Motor neuron (in vitro differentiated cells): Measurements from ENCODE around the gene CELSR3. TPM values are rescaled to one million over a fixed set of nuclear protein-coding genes. Genes with fewer than 3 reads are reported as not detected.

Experiments
- ATAC-seq, 8 experiments: fragments of 200-7000 bp; cut with Tn5 transposase; replicated peaks in 6 of 8; 2 replicates each; pipeline ENCODE4 v1.8.0; 2021; ENCODE audit warnings: mild to moderate bottlenecking in 8 of 8, moderate library complexity in 8 of 8
- H3K27ac ChIP-seq, 2 donors: fragments of 250-450 bp; sonication (Bioruptor Pico); 2 replicates each; pipeline ENCODE4 v1.9.0; 2021; ENCODE audit warnings: antibody characterized with exemption in 2 of 2, mild to moderate bottlenecking in 2 of 2, moderate library complexity in 1 of 2
- H3K4me1 ChIP-seq, 2 donors: fragments of 250-450 bp; sonication (Bioruptor Pico); replicated peaks in 1 of 2; 2 replicates each; pipeline ENCODE4 v1.6.1; 2021; ENCODE audit warnings: antibody characterized with exemption in 2 of 2, mild to moderate bottlenecking in 2 of 2, moderate library complexity in 1 of 2
- H3K4me3 ChIP-seq, 5 donors: fragments of 250-450 bp; sonication (Bioruptor Pico); 2 replicates each; pipeline ENCODE4 v1.9.0; 2021; ENCODE audit warnings: antibody characterized with exemption in 5 of 5, mild to moderate bottlenecking in 5 of 5, moderate library complexity in 4 of 5
- WGBS, 10 experiments: fragments of 450-650 bp; shearing (Covaris generic); methylation state at CpG; one replicate each; pipeline ENCODE4 v1.0.0; 2022; 5-methylcytosine and 5-hydroxymethylcytosine counted together
- in situ Hi-C, 9 experiments: fragments of 400-800 bp; cut with MboI; loops; one replicate each; pipeline ENCODE4 v1.15.0; 2021; ENCODE audit warnings: low sequenced_read_pairs in 9 of 9, low pct_unique_long_range_greater_than_20kb in 2 of 9; ENCODE audit not compliant: unreplicated experiment in 9 of 9
- total RNA-seq, 8 experiments: library from RNA; unstranded; fragments of 300-600 nt; gene quantifications; 2 replicates each; pipeline versions ENCODE4 v1.2.3 to v1.2.4, GENCODE V29; 2022

CELSR3 gene
- total RNA-seq, 8 experiments from 2014 or later = 0.97 to 53.4 (median 23.0) TPM

GRCh38 chr3:48664313-48664644 lies 1.6 kb upstream of the CELSR3 start:
- peak overlapping the region; percentile 51 to 83 (median 59) for H3K4me3 ChIP-seq
- no peak for ATAC-seq
- peak overlapping the region in 1 of 2 donors; percentile 98 for H3K27ac ChIP-seq
- WGBS, 10 experiments = 0 to 100% (median 65%) methylated on average over 2 to 10 of the region's 11 CpGs; no CpG with 5 or more reads in 5 of the 10 experiments
- H3K4me1 ChIP-seq = peaks cover 7 to 10% of the 10 kb centered on the region in 2 donors
- in situ Hi-C loops = no loop called here

GRCh38 chr3:48663489-48664312 lies 1.0 kb upstream of the CELSR3 start:
- peaks cover 7 to 10% of the 10 kb centered on the region in 2 donors for H3K4me1 ChIP-seq
- ATAC-seq = peak; percentile 81 to 88 (median 84)
- peak overlapping the region; percentile 51 to 83 (median 59) for H3K4me3 ChIP-seq
- in situ Hi-C loops = no loop called here
- 0 to 4% methylated on average over 1 to 5 of the region's 66 CpGs; no CpG with 5 or more reads in 8 of the 10 experiments for WGBS, 10 experiments
- H3K27ac ChIP-seq = peak overlapping the region; percentile 98

GRCh38 chr3:48662145-48662752 lies 437 bp downstream of the CELSR3 start:
- peak overlapping the region; percentile 51 to 83 (median 59) for H3K4me3 ChIP-seq
- peaks cover 15 to 21% of the 10 kb centered on the region in 2 donors for H3K4me1 ChIP-seq
- in situ Hi-C loops = no loop called here
- peak in 5 of 8 experiments; percentile 2 to 9 (median 4) for ATAC-seq
- H3K27ac ChIP-seq = peak overlapping the region; percentile 98
- 0% methylated on average over 1 to 2 of the region's 46 CpGs; no CpG with 5 or more reads in 8 of the 10 experiments for WGBS, 10 experiments

DNA sequence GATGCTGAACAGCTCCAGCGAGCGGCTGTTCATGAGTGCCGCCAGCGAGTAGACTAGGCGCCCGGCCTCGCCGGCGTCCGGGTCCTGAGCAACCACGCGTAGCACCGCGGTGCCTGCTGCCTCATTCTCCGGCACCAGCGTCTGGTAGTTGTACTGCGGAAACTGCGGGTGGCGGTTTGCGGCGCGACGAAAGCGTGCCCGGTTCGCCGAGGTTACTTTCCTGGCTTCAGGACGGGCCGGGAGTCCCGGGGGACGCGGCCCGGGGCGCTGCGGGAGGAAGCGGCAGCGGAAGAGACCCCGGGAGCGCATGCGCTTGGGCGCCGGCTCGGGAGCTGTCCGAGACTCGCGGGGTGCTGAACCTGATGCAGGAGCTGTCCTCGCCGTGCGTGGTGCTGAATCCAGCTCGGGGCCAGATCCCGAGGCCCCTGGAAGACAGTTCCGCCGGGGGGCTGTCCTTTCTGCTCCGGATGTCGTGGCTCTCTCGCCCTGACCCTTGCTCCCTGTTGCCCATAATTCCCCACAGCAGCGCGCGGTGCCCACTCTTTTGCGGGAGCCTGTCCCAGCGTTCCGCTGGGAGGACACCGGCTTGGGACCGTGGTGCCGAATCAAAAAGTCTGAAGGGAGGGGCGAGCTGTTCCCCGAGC lies 1.1 kb downstream of the CELSR3 start:
- peak overlapping the region; percentile 98 for H3K27ac ChIP-seq
- ATAC-seq = peak in 5 of 8 experiments; percentile 0 to 7 (median 2)
- H3K4me1 ChIP-seq = peaks cover 19 to 23% of the 10 kb centered on the region in 2 donors
- H3K4me3 ChIP-seq = peak overlapping the region; percentile 51 to 83 (median 59)
- 0 to 12% (median 4%) methylated on average over 1 to 19 of the region's 67 CpGs; no CpG with 5 or more reads in 4 of the 10 experiments for WGBS, 10 experiments
- in situ Hi-C loops = no loop called here

DNA sequence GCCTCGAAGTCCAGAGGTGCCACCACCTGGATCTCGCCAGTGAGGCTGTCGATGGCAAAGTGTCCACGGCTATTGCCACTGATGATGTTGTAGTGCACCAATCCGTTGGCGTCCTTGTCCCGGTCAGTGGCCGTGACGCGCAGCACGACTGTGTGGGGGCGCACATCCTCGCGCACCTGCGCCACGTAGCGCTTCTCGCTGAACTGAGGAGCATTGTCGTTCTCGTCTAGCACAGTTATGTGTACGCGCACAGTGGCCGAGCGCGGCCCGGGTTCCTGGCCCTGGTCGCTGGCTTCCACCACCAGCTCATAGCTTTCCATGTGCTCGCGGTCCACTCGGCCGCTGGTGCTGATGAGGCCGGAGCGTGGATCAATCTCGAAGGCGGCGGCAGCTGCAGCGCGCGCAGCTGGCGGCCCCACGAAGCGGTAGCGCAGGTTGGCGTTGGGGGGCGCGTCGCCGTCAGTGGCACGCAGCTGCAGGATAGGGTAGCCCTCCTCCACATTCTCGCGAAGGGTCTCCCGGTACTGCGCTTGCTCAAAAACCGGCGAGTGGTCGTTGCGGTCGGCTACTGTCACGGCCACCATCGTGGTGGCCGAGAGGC lies 1.8 kb downstream of the CELSR3 start:
- in situ Hi-C loops = no loop called here
- WGBS, 10 experiments = 80 to 100% (median 87%) methylated on average over 5 to 23 of the region's 61 CpGs; no CpG with 5 or more reads in 5 of the 10 experiments
- H3K27ac ChIP-seq = peak overlapping the region in 1 of 2 donors; percentile 98

GRCh38 chr3:48656841-48657281 lies 5.8 kb downstream of the CELSR3 start:
- WGBS, 10 experiments = 90 to 94% (median 93%) methylated on average over 5 to 29 of the region's 45 CpGs; no CpG with 5 or more reads in 7 of the 10 experiments
- peak overlapping the region; percentile 49 to 83 for H3K27ac ChIP-seq
- peaks cover 20 to 25% of the 10 kb centered on the region in 2 donors for H3K4me1 ChIP-seq
- in situ Hi-C loops = no loop called here
- no peak for ATAC-seq
- peak overlapping the region in 1 of 5 donors; percentile 43 for H3K4me3 ChIP-seq

More for the DNA sequence above, 1.8 kb downstream of the CELSR3 start:
- Histone ChIP-seq H3K4me3 (peak overlapping the region in 4 of 5 donors; percentile 51 to 83 (median 59)), H3K4me1 (peaks cover 22 to 27% of the 10 kb centered on the region in 2 donors)
- no peak for ATAC-seq

GRCh38 chr3:48656061-48656840 lies 6.4 kb downstream of the CELSR3 start:
- Histone ChIP-seq H3K27ac (peak overlapping the region; percentile 49 to 83), H3K4me1 (peaks cover 20 to 25% of the 10 kb centered on the region in 2 donors), H3K4me3 (peak overlapping the region; percentile 24 to 43 (median 31))
- in situ Hi-C loops = no loop called here
- ATAC-seq = peak; percentile 45 to 91 (median 80)
- WGBS, 10 experiments = 7 to 88% (median 75%) methylated on average over 2 to 18 of the region's 94 CpGs; no CpG with 5 or more reads in 6 of the 10 experiments

GRCh38 chr3:48655606-48656005 lies 7.1 kb downstream of the CELSR3 start:
- H3K4me1 ChIP-seq = peaks cover 20 to 22% of the 10 kb centered on the region in 2 donors
- in situ Hi-C loops = no loop called here
- peak overlapping the region in 1 of 2 donors; percentile 83 for H3K27ac ChIP-seq
- no CpG with 5 or more reads among the region's 30 CpGs for WGBS, 10 experiments
- peak in 1 of 8 experiments; percentile 1 for ATAC-seq
- peak overlapping the region; percentile 24 to 43 (median 31) for H3K4me3 ChIP-seq

DNA sequence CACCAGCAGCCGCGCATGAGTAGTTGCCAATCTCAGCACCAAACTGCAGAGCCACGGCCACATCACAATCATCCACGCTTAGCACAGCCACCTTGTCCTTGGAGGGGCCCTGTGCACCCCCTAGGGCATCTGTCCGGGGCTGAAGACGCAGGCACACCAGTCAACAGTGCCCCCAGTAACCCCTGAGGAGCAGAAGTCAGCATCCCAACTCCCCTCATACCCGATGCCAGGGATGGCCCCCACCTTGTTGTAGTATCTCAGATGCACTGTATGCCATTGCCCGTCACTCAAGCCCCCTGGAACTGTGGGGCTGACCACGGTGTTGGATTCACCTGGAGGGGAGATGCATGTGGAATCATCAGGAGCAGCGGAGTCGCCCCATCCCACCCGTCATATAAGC lies 7.6 kb downstream of the CELSR3 start:
- H3K4me3 ChIP-seq = no peak overlapping the region
- no peak overlapping the region for H3K27ac ChIP-seq
- in situ Hi-C loops = no loop called here
- 80 to 100% (median 90%) methylated on average over 1 to 2 of the region's 12 CpGs; no CpG with 5 or more reads in 6 of the 10 experiments for WGBS, 10 experiments
- peaks cover 20 to 22% of the 10 kb centered on the region in 2 donors for H3K4me1 ChIP-seq
- no peak for ATAC-seq

DNA sequence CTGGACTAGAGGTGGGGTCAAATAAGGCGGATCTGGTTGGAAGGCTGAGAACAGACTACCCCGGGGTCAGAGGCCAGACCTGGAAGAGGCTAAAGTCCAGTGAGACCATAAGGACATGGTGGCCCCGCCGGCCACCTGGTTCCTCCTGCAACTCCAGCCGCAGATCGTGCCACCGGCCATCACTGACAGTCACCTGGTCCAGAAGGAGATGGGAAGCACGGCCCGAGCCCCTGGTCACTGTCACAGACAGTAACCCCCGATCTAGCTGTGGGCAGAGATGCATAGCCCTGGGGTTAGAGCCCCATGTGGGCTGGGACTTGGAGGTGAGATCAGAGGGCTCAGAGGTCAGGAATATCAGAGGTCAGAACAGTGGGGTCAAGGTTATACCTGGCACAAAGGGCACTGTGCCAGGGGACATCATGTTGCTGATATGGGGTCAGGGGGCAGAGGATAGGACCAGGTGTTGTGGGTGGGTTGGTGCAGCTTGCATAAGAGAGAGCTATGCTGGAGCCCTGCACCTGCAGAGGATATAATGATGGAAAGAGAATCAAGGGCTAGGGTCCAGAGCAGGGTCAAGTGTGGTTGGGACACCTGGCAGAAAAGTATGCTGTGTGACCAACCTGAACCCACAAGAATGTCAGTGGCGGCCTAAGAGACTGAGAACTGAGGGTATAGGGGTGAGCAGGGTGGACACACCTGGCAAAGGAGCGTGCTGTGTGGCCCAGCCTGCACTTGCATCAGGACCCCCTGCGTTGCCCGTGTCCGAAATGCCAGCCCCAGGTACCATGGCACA lies 9.6 kb downstream of the CELSR3 start:
- 88 to 100% (median 97%) methylated on average over 1 to 8 of the region's 15 CpGs; no CpG with 5 or more reads in 4 of the 10 experiments for WGBS, 10 experiments
- Histone ChIP-seq H3K4me1 (peaks cover 17 to 19% of the 10 kb centered on the region in 2 donors), H3K27ac (no peak overlapping the region), H3K4me3 (no peak overlapping the region)
- in situ Hi-C loops = no loop called here
- ATAC-seq = no peak

DNA sequence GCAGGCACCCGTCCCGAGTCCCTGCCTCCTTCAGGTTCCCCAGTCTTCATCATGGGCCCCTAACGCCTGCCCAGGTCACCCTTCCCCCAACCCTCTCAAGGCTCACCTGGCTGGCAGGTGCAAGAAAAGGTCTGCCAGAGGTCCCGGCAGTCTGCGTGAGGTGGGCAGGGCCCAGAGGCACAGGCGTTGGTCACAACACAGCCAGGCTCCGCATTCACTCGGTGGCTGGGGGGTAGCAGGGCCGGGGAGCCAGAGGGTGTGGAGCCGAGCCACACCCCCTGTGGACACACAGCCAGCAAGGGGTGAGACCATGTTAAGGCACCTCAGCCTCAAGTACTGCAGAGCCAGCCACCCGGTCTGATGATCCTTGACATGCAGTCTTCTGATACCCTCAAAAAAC lies 10.9 kb downstream of the CELSR3 start:
- no peak overlapping the region for H3K4me3 ChIP-seq
- H3K27ac ChIP-seq = no peak overlapping the region
- in situ Hi-C loops = no loop called here
- ATAC-seq = peak in 1 of 8 experiments; percentile 6
- WGBS, 10 experiments = 30 to 100% (median 50%) methylated on average over 1 to 6 of the region's 11 CpGs; no CpG with 5 or more reads in 6 of the 10 experiments
- peaks cover 8 to 11% of the 10 kb centered on the region in 2 donors for H3K4me1 ChIP-seq
